Measurements from ENCODE around the gene OCSTAMP. TPM values are rescaled to one million over a fixed set of nuclear protein-coding genes. Genes with fewer than 3 reads are reported as not detected.

The OCSTAMP gene
- total RNA-seq, 2 experiments from 2014 or later: not detected

- no peak overlapping the region for H3K27ac Mint-ChIP-seq
- POLR2A ChIA-PET: no interaction called here
- H3K27me3 Mint-ChIP-seq: peaks cover 43% of the 10 kb centered on the region
- Histone ChIP-seq H3K4me3 (ENCODE audit: low read length) (no peak overlapping the region), H3K4me1 (ENCODE audit: insufficient read depth, low read length) (no peaks in the 10 kb centered on the region), H3K9me3 (ENCODE audit: control insufficient read depth in 1 of 2, insufficient read depth in 1 of 2, low read length in 2 of 2) (peaks cover 6 to 41% of the 10 kb centered on the region in 2 experiments), H3K36me3 (ENCODE audit: insufficient read depth, low read length) (no peaks in the 10 kb centered on the region), H3K27ac (ENCODE audit: low read depth in 1 of 2, low read length in 2 of 2) (no peak overlapping the region), H3K27me3 (ENCODE audit: control insufficient read depth in 1 of 2, insufficient read depth in 2 of 2, low read length in 2 of 2) (peaks cover 0 to 10% of the 10 kb centered on the region in 2 experiments)
- peaks cover 16% of the 10 kb centered on the region for H3K9me3 Mint-ChIP-seq
- TF ChIP-seq CTCF (IDR thresholded peaks at IDR 0.05): no peak
- ATAC-seq (ENCODE audit: poor library complexity) (no peak), DNase-seq (no peak)
- intact Hi-C loops (cut with DNase I, micrococcal nuclease): no loop called here
- no peak overlapping the region for H3K4me3 Mint-ChIP-seq
- CTCF ChIA-PET: no interaction called here
- no peaks in the 10 kb centered on the region for H3K4me1 Mint-ChIP-seq (ENCODE audit: low read depth)
- no peaks in the 10 kb centered on the region for H3K36me3 Mint-ChIP-seq (ENCODE audit: low read depth)
These were observed 48.5 kb downstream of the OCSTAMP start for GRCh38 chr20:46501961-46502360.

- no peaks in the 10 kb centered on the region for H3K4me1 Mint-ChIP-seq (ENCODE audit: low read depth)
- CTCF ChIA-PET: no interaction called here
- intact Hi-C loops (cut with DNase I, micrococcal nuclease): no loop called here
- no peak for DNase-seq
- H3K27ac ChIP-seq (ENCODE audit: low read depth in 1 of 2, low read length in 2 of 2): no peak overlapping the region
- no peak overlapping the region for H3K4me3 ChIP-seq (ENCODE audit: low read length)
- no peak overlapping the region for H3K27ac Mint-ChIP-seq
- H3K4me1 ChIP-seq (ENCODE audit: insufficient read depth, low read length): no peaks in the 10 kb centered on the region
- H3K4me3 Mint-ChIP-seq: no peak overlapping the region
- no peaks in the 10 kb centered on the region for H3K36me3 ChIP-seq (ENCODE audit: insufficient read depth, low read length)
- no peaks in the 10 kb centered on the region for H3K36me3 Mint-ChIP-seq (ENCODE audit: low read depth)
- no peak for TF ChIP-seq CTCF (IDR thresholded peaks at IDR 0.05)
- POLR2A ChIA-PET: no interaction called here
- H3K9me3 ChIP-seq (ENCODE audit: control insufficient read depth in 1 of 2, insufficient read depth in 1 of 2, low read length in 2 of 2): peaks cover 6 to 41% of the 10 kb centered on the region in 2 experiments
- H3K27me3 ChIP-seq (ENCODE audit: control insufficient read depth in 1 of 2, insufficient read depth in 2 of 2, low read length in 2 of 2): peaks cover 0 to 10% of the 10 kb centered on the region in 2 experiments
- peaks cover 16% of the 10 kb centered on the region for H3K9me3 Mint-ChIP-seq
- H3K27me3 Mint-ChIP-seq: peaks cover 48% of the 10 kb centered on the region
- no peak for ATAC-seq (ENCODE audit: poor library complexity)
These were observed 49.0 kb downstream of the OCSTAMP start for GRCh38 chr20:46501337-46501942.

GRCh38 chr20:46494077-46494476, 56.4 kb downstream of the OCSTAMP start:
- Mint-ChIP-seq H3K27ac (no peak overlapping the region), H3K4me1 (ENCODE audit: low read depth) (no peaks in the 10 kb centered on the region), H3K36me3 (ENCODE audit: low read depth) (no peaks in the 10 kb centered on the region), H3K27me3 (peaks cover 66% of the 10 kb centered on the region), H3K9me3 (no peaks in the 10 kb centered on the region), H3K4me3 (no peak overlapping the region)
- intact Hi-C loops (cut with DNase I, micrococcal nuclease): no loop called here
- Histone ChIP-seq H3K9me3 (ENCODE audit: control insufficient read depth in 1 of 2, insufficient read depth in 1 of 2, low read length in 2 of 2) (peaks cover 0 to 5% of the 10 kb centered on the region in 2 experiments), H3K4me3 (ENCODE audit: low read length) (no peak overlapping the region), H3K4me1 (ENCODE audit: insufficient read depth, low read length) (no peaks in the 10 kb centered on the region), H3K36me3 (ENCODE audit: insufficient read depth, low read length) (no peaks in the 10 kb centered on the region), H3K27me3 (ENCODE audit: control insufficient read depth in 1 of 2, insufficient read depth in 2 of 2, low read length in 2 of 2) (peaks cover 5 to 22% of the 10 kb centered on the region in 2 experiments), H3K27ac (ENCODE audit: low read depth in 1 of 2, low read length in 2 of 2) (no peak overlapping the region)
- ATAC-seq (ENCODE audit: poor library complexity) (no peak), DNase-seq (no peak)
- ChIA-PET CTCF (no interaction called here), POLR2A (no interaction called here)
- no peak for TF ChIP-seq CTCF (IDR thresholded peaks at IDR 0.05)

Data from CD4-positive, alpha-beta T cell (primary cell).